A549 (cell line): ENCODE results near the gene PLD1. TPM values are rescaled to one million over a fixed set of nuclear protein-coding genes. Genes with fewer than 3 reads are reported as not detected.

Experiments used
- ATAC-seq, 2 experiments: fragments of 200-7000 bp in 1 of 2; fragments of >200 bp in 1 of 2; cut with Nextera tagmentation in 1 of 2; cut with Tn5 transposase in 1 of 2; 3 replicates each; pipeline versions ENCODE4 v1.8.0 to v1.9.1; 2018 to 2020; ENCODE audit warnings: mild to moderate bottlenecking in 1 of 2, moderate library complexity in 1 of 2
- CTCF ChIA-PET: fragments of 300-600 bp; sonication (Branson Sonifier 250); formaldehyde crosslinking; extraction: SDS; loops from one replicate; lab custom pipeline; 2021; ENCODE audit warnings: antibody characterized with exemption, inconsistent platforms; lab: Yijun Ruan, JAX
- POLR2A ChIA-PET: fragments of 350-600 bp; formaldehyde crosslinking; extraction: SDS; loops from one replicate; lab custom pipeline; 2021; ENCODE audit warnings: antibody characterized with exemption, inconsistent platforms; lab: Yijun Ruan, JAX
- DNase-seq, 2 experiments: peaks; one replicate each; pipeline versions ENCODE4 v3.0.0 to v3.0.0-alpha.2; 2011 to 2016; ENCODE audit warnings: low read depth in 1 of 2, low spot score in 1 of 2
- FAIRE-seq: peaks from 2 replicates; lab custom pipeline; 2011; peaks lifted over from hg19 to GRCh38; lab: Jason Lieb, UNC
- H3K27ac ChIP-seq, 2 experiments: fragments of >200 bp; sonication (Bioruptor Twin); formaldehyde crosslinking; 3 replicates each; pipeline ENCODE4 v1.5.1; 2016 to 2017
- H3K4me1 ChIP-seq: fragments of >200 bp; sonication (Bioruptor Twin); formaldehyde crosslinking; 3 replicates; pipeline ENCODE4 v1.6.1; 2016
- H3K4me2 ChIP-seq: fragments of >200 bp; sonication (Bioruptor Twin); formaldehyde crosslinking; 3 replicates; pipeline ENCODE4 v1.6.1; 2016
- H3K4me3 ChIP-seq: fragments of >200 bp; sonication (Bioruptor Twin); formaldehyde crosslinking; 3 replicates; pipeline ENCODE4 v1.5.1; 2016
- H3K9me3 ChIP-seq: fragments of >200 bp; sonication (Bioruptor Twin); formaldehyde crosslinking; 3 replicates; pipeline ENCODE4 v1.6.1; 2016
- ATOH8 ChIP-seq: fragments of 250-450 bp; sonication (Bioruptor Pico); IDR thresholded peaks from 2 replicates; pipeline ENCODE4 v1.5.0; 2020; ENCODE audit warnings: low read depth, mild to moderate bottlenecking, moderate library complexity
- BCL3 ChIP-seq: fragments of >200 bp; sonication (Bioruptor Twin); formaldehyde crosslinking; IDR thresholded peaks from 3 replicates; pipeline ENCODE4 v1.6.1; 2016
- BHLHE40 ChIP-seq: IDR thresholded peaks from 2 replicates; pipeline ENCODE4 v1.6.1; 2012; ENCODE audit warnings: low read depth, low read length, inconsistent platforms
- CHD2 ChIP-seq: fragments of 150-350 bp; IDR thresholded peaks from 2 replicates; pipeline ENCODE4 v1.6.1; 2014; ENCODE audit warnings: low read length; ENCODE audit not compliant: partially characterized antibody
- EHMT2 ChIP-seq: fragments of 200-600 bp; sonication (generic); IDR thresholded peaks from 2 replicates; pipeline ENCODE4 v1.6.1; 2016; ENCODE audit warnings: antibody characterized with exemption, low read depth, mild to moderate bottlenecking, moderate library complexity
- EP300 ChIP-seq, 2 experiments: fragments of >200 bp; sonication (Bioruptor Twin); formaldehyde crosslinking; IDR thresholded peaks; 2 replicates in 1 of 2; 3 replicates in 1 of 2; pipeline ENCODE4 v1.6.1; 2016 to 2017
- FOSB ChIP-seq: fragments of 250-450 bp; sonication (Bioruptor Pico); IDR thresholded peaks from 2 replicates; pipeline ENCODE4 v1.5.0; 2020; ENCODE audit warnings: mild to moderate bottlenecking, moderate library complexity
- FOSL2 ChIP-seq, 2 experiments: fragments of 450-650 bp in 1 of 2; fragments of >200 bp in 1 of 2; sonication (Bioruptor Twin) in 1 of 2; formaldehyde crosslinking; IDR thresholded peaks; 2 replicates each; pipeline versions ENCODE4 v1.5.0 to v1.6.1; 2016 to 2020; ENCODE audit warnings: mild to moderate bottlenecking in 1 of 2, moderate library complexity in 1 of 2
- FOXS1 ChIP-seq: fragments of 250-450 bp; sonication (Bioruptor Pico); IDR thresholded peaks from 2 replicates; pipeline ENCODE4 v1.5.0; 2020; ENCODE audit warnings: mild to moderate bottlenecking, moderate library complexity
- HES2 ChIP-seq: fragments of >200 bp; sonication (Bioruptor Twin); formaldehyde crosslinking; IDR thresholded peaks from 2 replicates; pipeline ENCODE4 v1.6.1; 2016
- HEYL ChIP-seq: fragments of 250-450 bp; sonication (Bioruptor Pico); IDR thresholded peaks from 2 replicates; pipeline ENCODE4 v1.8.0; 2021; ENCODE audit warnings: mild to moderate bottlenecking, moderate library complexity
- HMGXB4 ChIP-seq: fragments of 250-450 bp; sonication (Bioruptor Pico); IDR thresholded peaks from 2 replicates; pipeline ENCODE4 v1.5.0; 2021; ENCODE audit warnings: mild to moderate bottlenecking, moderate library complexity, borderline replicate concordance
- HOXB13 ChIP-seq: fragments of 250-450 bp; sonication (Bioruptor Pico); IDR thresholded peaks from 2 replicates; pipeline ENCODE4 v1.5.0; 2020; ENCODE audit warnings: low read depth, mild to moderate bottlenecking, moderate library complexity
- JUN ChIP-seq, 2 experiments: fragments of >200 bp; sonication (Bioruptor Twin); formaldehyde crosslinking; IDR thresholded peaks; 2 replicates in 1 of 2; 3 replicates in 1 of 2; pipeline ENCODE4 v1.6.1; 2016 to 2017
- KDM5A ChIP-seq: fragments of 200-600 bp; sonication (generic); IDR thresholded peaks from 2 replicates; pipeline ENCODE4 v1.6.1; 2016; ENCODE audit warnings: antibody characterized with exemption, mild to moderate bottlenecking
- MAFK ChIP-seq: fragments of 450-650 bp; IDR thresholded peaks from 2 replicates; pipeline ENCODE4 v1.6.1; 2014; ENCODE audit not compliant: partially characterized antibody
- MAX ChIP-seq: IDR thresholded peaks from 2 replicates; pipeline ENCODE4 v1.6.1; 2012
- NFE2L2 ChIP-seq: fragments of 150-350 bp; conservative IDR thresholded peaks from 2 replicates; pipeline ENCODE4 v1.6.1; 2014; ENCODE audit warnings: low read length
- NPAS2 ChIP-seq: fragments of 250-450 bp; sonication (Bioruptor Pico); IDR thresholded peaks from 2 replicates; pipeline ENCODE4 v1.8.0; 2022; ENCODE audit warnings: mild to moderate bottlenecking, moderate library complexity, borderline replicate concordance
- PBX3 ChIP-seq: IDR thresholded peaks from 2 replicates; pipeline ENCODE4 v1.6.1; 2012
- PHF8 ChIP-seq: fragments of 200-600 bp; sonication (generic); IDR thresholded peaks from 2 replicates; pipeline ENCODE4 v1.6.1; 2016; ENCODE audit warnings: low read depth, mild to moderate bottlenecking, antibody characterized with exemption, moderate library complexity, borderline replicate concordance
- RARB ChIP-seq: fragments of 250-450 bp; sonication (Bioruptor Pico); IDR thresholded peaks from 2 replicates; pipeline ENCODE4 v1.8.0; 2021; ENCODE audit warnings: mild to moderate bottlenecking, moderate library complexity
- SMC3 ChIP-seq: fragments of >200 bp; sonication (Bioruptor Twin); formaldehyde crosslinking; IDR thresholded peaks from 3 replicates; pipeline ENCODE4 v1.6.1; 2018; ENCODE audit warnings: inconsistent platforms
- USF2 ChIP-seq: fragments of 450-650 bp; IDR thresholded peaks from 2 replicates; pipeline ENCODE4 v1.6.1; 2014; ENCODE audit warnings: antibody characterized with exemption
- ZC3H11A ChIP-seq: fragments of 450-650 bp; IDR thresholded peaks from 2 replicates; pipeline ENCODE4 v1.6.1; 2014; ENCODE audit warnings: antibody characterized with exemption, mild to moderate bottlenecking
- ZFP36 ChIP-seq: fragments of 450-650 bp; IDR thresholded peaks from 2 replicates; pipeline ENCODE4 v1.6.1; 2014; ENCODE audit warnings: borderline replicate concordance; ENCODE audit not compliant: partially characterized antibody
- WGBS: methylation state at CpG from one replicate; pipeline ENCODE4 v1.1.6; 2017; ENCODE audit errors: missing lambda C conversion rate; 5-methylcytosine and 5-hydroxymethylcytosine counted together
- polyA plus RNA-seq, 4 experiments: library from polyadenylated mRNA; depleted of rRNA in 3 of 4; stranded (reverse); fragments of >200 nt; fragmentation: RNase III in 1 of 4; extraction: RNeasy Plus Mini Kit Qiagen cat#74134 plus additional on column Dnase treatment in 1 of 4; gene quantifications; 2 replicates in 3 of 4; 3 replicates in 1 of 4; pipeline ENCODE4 v1.2.3, GENCODE V29; 2011 to 2017

PLD1 gene
- polyA plus RNA-seq, 2 of the 4 experiments (the other 2 are of a cell fraction): 6.6 to 27.2 TPM

GRCh38 chr3:171564748-171565480, 245.4 kb downstream of the PLD1 start:
- H3K4me1 ChIP-seq: peaks cover 18% of the 10 kb centered on the region
- H3K9me3 ChIP-seq: no peaks in the 10 kb centered on the region
- FAIRE-seq: no peak
- no peak for DNase-seq
- ChIA-PET POLR2A (no interaction called here), CTCF (interaction anchor here (0.6 to 3.1 kb wide), 11 partner anchors 15 to 603 kb away, joined by 3 to 27 read pairs (median 7); no protein-coding TSS in a partner anchor)
- H3K27ac ChIP-seq: peak overlapping the region in 1 of 2 experiments; percentile 44; a peak in 2 of 6 replicates
- TF ChIP-seq BHLHE40 (no peak), FOXS1 (CRISPR knock-in tag) (no peak), FOSL2 (IDR thresholded peaks at IDR 0.05) (no peak), FOSL2 (CRISPR knock-in tag; IDR thresholded peaks at IDR 0.05) (no peak), RARB (CRISPR knock-in tag) (no peak), HMGXB4 (CRISPR knock-in tag) (no peak), JUN (IDR thresholded peaks at IDR 0.05) (no peak), BCL3 (no peak), PBX3 (no peak), SMC3 (no peak), MAFK (no peak), ATOH8 (CRISPR knock-in tag) (no peak), PHF8 (no peak), KDM5A (no peak), NFE2L2 (no peak), ZC3H11A (no peak), USF2 (no peak), MAX (no peak), HES2 (no peak), CHD2 (no peak)
- H3K4me2 ChIP-seq: no peak overlapping the region; the same call in 2 of the 3 replicates
- WGBS: 79% methylated on average over 6 of the region's 6 CpGs
- ATAC-seq: no peak
- H3K4me3 ChIP-seq: no peak overlapping the region

GRCh38 chr3:171563298-171563697, 247.0 kb downstream of the PLD1 start:
- H3K27ac ChIP-seq: no peak overlapping the region
- ATAC-seq (no peak), FAIRE-seq (no peak), DNase-seq (no peak)
- ChIA-PET POLR2A (no interaction called here), CTCF (interaction anchor here (0.9 to 1.1 kb wide), 2 partner anchors 101 to 376 kb away, joined by 3 read pairs; no protein-coding TSS in a partner anchor)
- no peak overlapping the region for H3K4me3 ChIP-seq
- H3K9me3 ChIP-seq: no peaks in the 10 kb centered on the region
- TF ChIP-seq ZFP36: no peak
- no peak for TF ChIP-seq EP300 (IDR thresholded peaks at IDR 0.05)
- TF ChIP-seq HOXB13 (CRISPR knock-in tag): no peak
- TF ChIP-seq EHMT2: no peak
- no peak for TF ChIP-seq FOSB (CRISPR knock-in tag)
- TF ChIP-seq BCL3: no peak
- no peak for TF ChIP-seq NPAS2 (CRISPR knock-in tag)
- no peak for TF ChIP-seq KDM5A
- TF ChIP-seq HMGXB4 (CRISPR knock-in tag): no peak
- TF ChIP-seq HEYL (CRISPR knock-in tag): no peak
- H3K4me1 ChIP-seq: peaks cover 18% of the 10 kb centered on the region
- H3K4me2 ChIP-seq: no peak overlapping the region
- 90% methylated on average over 5 of the region's 6 CpGs for WGBS
